A172 (cell line): ENCODE data around the gene ROGDI. TPM values are rescaled to one million over a fixed set of nuclear protein-coding genes. Genes with fewer than 3 reads are reported as not detected.

ENCODE experiments used
- DNase-seq: peaks from one replicate; pipeline ENCODE4 v3.0.0-alpha.2; 2015; ENCODE audit warnings: low spot score
- total RNA-seq: library from RNA; depleted of rRNA; stranded (reverse); fragments of >200 nt; shearing (Covaris generic); gene quantifications from 2 replicates; pipeline ENCODE4 v1.2.3, GENCODE V29; 2014; rRNA removed

ROGDI gene
- total RNA-seq, 1 experiment from 2014 or later, result 25.8 TPM

GRCh38 chr16:4766875-4767628 is 35.4 kb downstream of the ROGDI start, which contains the start of gene ZNF500:
Gene ZNF500, minus strand, starts transcription at chr16:4767162. Its CDS starts 1,184 bp downstream, at chr16:4765978.
- peak; percentile 94 for DNase-seq

GRCh38 chr16:4765511-4766474 is 36.6 kb downstream of the ROGDI start:
- DNase-seq, result no peak

- no peak for DNase-seq
Observed at GRCh38 chr16:4763791-4764190, 38.6 kb downstream of the ROGDI start.

GRCh38 chr16:4762205-4762604 is 40.2 kb downstream of the ROGDI start:
- DNase-seq, result no peak

- no peak for DNase-seq
Observed at GRCh38 chr16:4760221-4760910, 42.1 kb downstream of the ROGDI start.

GRCh38 chr16:4755687-4756086 is 46.7 kb downstream of the ROGDI start:
- no peak for DNase-seq

DNA sequence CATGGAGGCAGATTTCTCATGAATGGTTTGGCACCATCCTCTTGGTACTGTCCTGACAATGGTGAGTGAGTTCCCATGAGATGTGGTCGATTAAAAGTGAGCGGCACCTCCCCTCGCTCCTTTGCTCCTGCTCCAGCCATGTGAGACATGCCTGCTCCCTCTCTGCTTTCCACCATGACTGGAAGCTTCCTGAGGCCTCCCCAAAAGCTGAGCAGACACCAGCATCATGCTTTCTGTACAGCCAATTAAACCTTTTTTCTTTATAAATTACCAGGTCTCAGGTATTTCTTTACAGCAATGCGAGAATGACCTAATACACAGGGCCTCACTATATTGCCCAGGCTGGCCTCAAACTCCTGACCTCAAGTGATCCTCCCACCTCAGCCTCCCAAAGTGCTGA is 47.6 kb downstream of the ROGDI start:
- no peak for DNase-seq

- no peak for DNase-seq
Observed at GRCh38 chr16:4753227-4753626, 49.2 kb downstream of the ROGDI start.

GRCh38 chr16:4752351-4753100 is 49.9 kb downstream of the ROGDI start:
- DNase-seq, result no peak

DNA sequence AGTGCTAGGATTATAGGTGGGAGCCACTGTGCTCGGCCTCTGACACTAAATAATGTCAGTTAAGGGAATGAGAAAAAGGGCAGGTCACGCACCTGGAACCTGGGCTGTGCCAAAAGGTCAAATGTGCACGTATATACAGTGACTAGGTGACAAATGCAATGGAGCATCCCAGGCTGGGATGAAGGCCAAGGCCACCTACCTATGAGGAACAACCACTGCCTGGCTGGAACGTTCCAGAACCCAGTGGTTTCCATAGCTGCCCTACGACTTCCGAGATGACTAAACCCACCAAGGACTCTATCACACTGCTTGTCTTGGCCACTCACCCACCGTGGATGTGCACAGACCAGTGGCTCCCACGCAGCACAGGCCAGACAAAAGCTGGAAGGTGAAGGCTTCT is 51.5 kb downstream of the ROGDI start:
- no peak for DNase-seq

DNA sequence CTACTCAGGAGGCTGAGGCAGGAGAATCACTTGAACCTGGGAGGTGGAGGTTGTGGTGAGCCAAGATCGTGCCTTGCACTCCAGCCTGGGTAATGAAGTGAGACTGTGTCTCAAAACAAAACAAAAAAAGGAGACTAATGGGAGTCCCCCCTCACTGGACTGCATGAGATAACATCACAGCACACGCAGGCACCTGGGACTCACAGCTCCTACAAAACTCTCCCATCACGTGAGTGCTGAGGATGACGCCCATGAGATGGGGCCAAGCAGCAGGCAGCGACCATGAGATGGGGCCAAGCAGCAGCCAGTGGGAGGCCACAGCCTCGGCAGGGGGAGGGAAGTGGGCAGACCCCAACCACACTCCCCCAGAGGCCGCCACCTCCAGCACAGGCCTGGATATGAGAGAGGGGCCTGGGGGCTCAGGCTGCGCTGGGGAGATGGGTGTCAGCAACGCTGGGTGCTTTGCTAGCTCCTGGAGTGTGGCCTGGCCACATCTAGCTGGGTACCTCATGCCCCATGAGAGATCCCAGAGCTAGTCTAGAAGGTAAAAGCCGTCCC is 52.7 kb downstream of the ROGDI start:
- DNase-seq, result no peak

- DNase-seq, result no peak
Observed at GRCh38 chr16:4748682-4749411, 53.6 kb downstream of the ROGDI start.

- DNase-seq, result no peak
Observed at GRCh38 chr16:4747906-4748681, 54.3 kb downstream of the ROGDI start.

- DNase-seq, result no peak
Observed at GRCh38 chr16:4746991-4747574, 55.4 kb downstream of the ROGDI start.

Other genes with a start within 250 kb of the ROGDI start
- not detected in 2 replicates for gene C16orf96, start 246.3 kb downstream of the ROGDI start, total RNA-seq
- 6.0 and 7.9 TPM in 2 replicates for gene UBALD1, start 187.7 kb downstream of the ROGDI start, total RNA-seq
- 28.0 and 28.2 TPM in 2 replicates for gene MGRN1, start 177.8 kb downstream of the ROGDI start, total RNA-seq
- 52.4 and 64.6 TPM in 2 replicates for gene NUDT16L1, start 109.1 kb downstream of the ROGDI start, total RNA-seq
- 12.0 and 19.6 TPM in 2 replicates for gene ANKS3, start 68.4 kb downstream of the ROGDI start, total RNA-seq
- gene DNAAF8, start 68.1 kb downstream of the ROGDI start, total RNA-seq, result 1.7 and 5.2 TPM in 2 replicates
- gene ZNF500, start 35.5 kb downstream of the ROGDI start, total RNA-seq, result 19.8 and 25.1 TPM in 2 replicates
- not detected in 2 replicates for gene SEPTIN12, start 14.3 kb downstream of the ROGDI start, total RNA-seq
- not detected in 2 replicates for gene SMIM22, start 7.3 kb downstream of the ROGDI start, total RNA-seq
- gene GLYR1, start 44.7 kb upstream of the ROGDI start, total RNA-seq, result 46.1 and 47.5 TPM in 2 replicates
- 40.8 and 41.0 TPM in 2 replicates for gene UBN1, start 44.8 kb upstream of the ROGDI start, total RNA-seq
- gene PPL, start 134.5 kb upstream of the ROGDI start, total RNA-seq, result 0.81 and 2.0 TPM in 2 replicates
- gene SEC14L5, start 155.7 kb upstream of the ROGDI start, total RNA-seq, result 0.14 TPM in 1 of 2 replicates, not detected in the other
- gene NAGPA, start 231.3 kb upstream of the ROGDI start, total RNA-seq, result 30.0 and 43.0 TPM in 2 replicates